Measurements from ENCODE around the gene PYCR2. TPM values are rescaled to one million over a fixed set of nuclear protein-coding genes. Genes with fewer than 3 reads are reported as not detected.

The PYCR2 gene
- total RNA-seq, 1 donor from 2014 or later: 44.5 TPM

- Mint-ChIP-seq H3K9me3 (ENCODE audit: unreplicated experiment) (no peaks in the 10 kb centered on the region), H3K36me3 (ENCODE audit: low read depth, unreplicated experiment) (peaks cover 3% of the 10 kb centered on the region), H3K27me3 (ENCODE audit: unreplicated experiment) (peaks cover 7% of the 10 kb centered on the region), H3K4me3 (ENCODE audit: unreplicated experiment) (peak within 1 kb of the TSS; percentile 91), H3K4me1 (ENCODE audit: unreplicated experiment) (peaks cover 39% of the 10 kb centered on the region), H3K27ac (ENCODE audit: unreplicated experiment) (peak within 1 kb of the TSS; percentile 81)
- peak; percentile 83 for DNase-seq (ENCODE audit: low spot score)
- no peak for TF ChIP-seq CTCF (IDR thresholded peaks at IDR 0.05; ENCODE audit: unreplicated experiment)
These were observed 41.9 kb downstream of the PYCR2 start, which contains the start of gene TMEM63A for GRCh38 chr1:225881959-225882693. Gene TMEM63A (minus strand): TSS chr1:225882380. CDS start chr1:225877580, 4,800 bp downstream.

- Mint-ChIP-seq H3K4me1 (ENCODE audit: unreplicated experiment) (peaks cover 44% of the 10 kb centered on the region), H3K36me3 (ENCODE audit: low read depth, unreplicated experiment) (peaks cover 4% of the 10 kb centered on the region), H3K27me3 (ENCODE audit: unreplicated experiment) (peaks cover 11% of the 10 kb centered on the region), H3K4me3 (ENCODE audit: unreplicated experiment) (peak overlapping the region; percentile 91), H3K9me3 (ENCODE audit: unreplicated experiment) (no peaks in the 10 kb centered on the region), H3K27ac (ENCODE audit: unreplicated experiment) (peak overlapping the region; percentile 52)
- TF ChIP-seq CTCF (IDR thresholded peaks at IDR 0.05; ENCODE audit: unreplicated experiment): no peak
- no peak for DNase-seq (ENCODE audit: low spot score)
These were observed 42.7 kb downstream of the PYCR2 start for GRCh38 chr1:225881081-225881958.

- H3K4me1 Mint-ChIP-seq (ENCODE audit: unreplicated experiment): peaks cover 45% of the 10 kb centered on the region
- no peak for TF ChIP-seq CTCF (IDR thresholded peaks at IDR 0.05; ENCODE audit: unreplicated experiment)
- no peaks in the 10 kb centered on the region for H3K9me3 Mint-ChIP-seq (ENCODE audit: unreplicated experiment)
- DNase-seq (ENCODE audit: low spot score): no peak
- H3K27me3 Mint-ChIP-seq (ENCODE audit: unreplicated experiment): peaks cover 11% of the 10 kb centered on the region
- H3K36me3 Mint-ChIP-seq (ENCODE audit: low read depth, unreplicated experiment): peaks cover 5% of the 10 kb centered on the region
- H3K27ac Mint-ChIP-seq (ENCODE audit: unreplicated experiment): peak overlapping the region; percentile 52
- peak overlapping the region; percentile 91 for H3K4me3 Mint-ChIP-seq (ENCODE audit: unreplicated experiment)
These were observed 43.4 kb downstream of the PYCR2 start for GRCh38 chr1:225880636-225881035.

- peaks cover 5% of the 10 kb centered on the region for H3K36me3 Mint-ChIP-seq (ENCODE audit: low read depth, unreplicated experiment)
- no peaks in the 10 kb centered on the region for H3K9me3 Mint-ChIP-seq (ENCODE audit: unreplicated experiment)
- H3K4me1 Mint-ChIP-seq (ENCODE audit: unreplicated experiment): peaks cover 45% of the 10 kb centered on the region
- DNase-seq (ENCODE audit: low spot score): no peak
- H3K27me3 Mint-ChIP-seq (ENCODE audit: unreplicated experiment): peaks cover 14% of the 10 kb centered on the region
- H3K27ac Mint-ChIP-seq (ENCODE audit: unreplicated experiment): peak overlapping the region; percentile 18
- no peak for TF ChIP-seq CTCF (IDR thresholded peaks at IDR 0.05; ENCODE audit: unreplicated experiment)
- H3K4me3 Mint-ChIP-seq (ENCODE audit: unreplicated experiment): no peak overlapping the region
These were observed 43.8 kb downstream of the PYCR2 start for GRCh38 chr1:225880222-225880588.

Data from endothelial cell (in vitro differentiated cells).